GF-D8 (cell line): ENCODE measurements around the gene USB1.

Experiments
- DNase-seq: peaks from one replicate; lab custom pipeline; 2025; lab: John Stamatoyannopoulos, UW

Gene USB1

GRCh38 chr16:58034774-58035173 lies 33.6 kb downstream of the USB1 start:
- DNase-seq, result no peak

GRCh38 chr16:58035356-58036170 lies 34.4 kb downstream of the USB1 start:
- DNase-seq, result no peak

DNA sequence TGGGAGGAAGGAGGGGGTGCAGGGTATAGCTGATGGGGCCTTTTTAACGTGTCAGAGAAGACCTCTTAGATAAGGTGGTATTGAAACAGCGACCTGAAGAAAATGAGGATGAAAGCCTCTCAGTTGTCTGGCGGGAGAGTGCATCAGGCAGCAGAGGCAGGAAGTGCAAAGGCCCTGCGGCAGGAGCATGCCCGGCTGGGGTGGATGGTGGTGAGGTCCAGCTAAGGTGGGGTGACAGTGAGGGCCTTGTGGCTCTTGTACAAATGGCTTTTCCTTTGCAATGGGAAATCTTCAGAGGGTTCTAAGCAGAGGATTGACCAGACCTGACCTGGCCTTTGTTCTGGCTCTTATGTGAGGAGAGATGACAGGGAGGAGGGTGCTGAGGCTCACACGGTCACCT lies 35.7 kb downstream of the USB1 start:
- DNase-seq, result no peak

DNA sequence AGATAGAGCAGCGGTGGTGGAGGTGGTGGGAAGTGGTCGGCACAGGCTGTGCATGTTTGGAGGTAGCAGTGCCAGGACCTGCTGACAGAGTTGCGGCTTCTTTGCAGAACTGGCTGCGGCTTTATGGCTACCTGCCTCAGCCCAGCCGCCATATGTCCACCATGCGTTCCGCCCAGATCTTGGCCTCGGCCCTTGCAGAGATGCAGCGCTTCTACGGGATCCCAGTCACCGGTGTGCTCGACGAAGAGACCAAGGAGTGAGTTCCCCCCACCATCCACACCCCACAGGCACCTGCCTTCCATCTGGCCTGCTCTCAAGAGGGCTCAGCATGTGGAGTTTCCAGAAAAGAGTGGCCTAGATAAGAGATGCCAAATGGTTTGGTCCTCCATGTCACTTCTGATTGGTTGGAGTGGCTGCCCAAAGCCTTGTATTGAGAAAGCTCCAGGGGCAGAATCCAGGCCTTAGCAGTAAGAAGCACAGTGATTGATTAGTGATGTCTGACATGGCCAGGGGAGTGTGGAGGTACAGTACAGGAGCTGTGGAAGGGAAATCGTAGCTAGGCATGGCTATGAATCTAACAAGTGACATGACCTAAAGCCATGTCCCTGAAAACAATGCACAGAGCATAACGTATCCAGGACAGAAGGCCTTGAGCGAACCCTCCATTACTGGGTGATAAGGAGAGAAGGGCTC lies 36.3 kb downstream of the USB1 start:
- DNase-seq, result no peak

- DNase-seq, result no peak
Measured at GRCh38 chr16:58038219-58038641, 37.0 kb downstream of the USB1 start.

- no peak for DNase-seq
Measured at GRCh38 chr16:58039829-58040495, 38.8 kb downstream of the USB1 start.

- DNase-seq, result no peak
Measured at GRCh38 chr16:58040496-58040846, 39.3 kb downstream of the USB1 start.

GRCh38 chr16:58040945-58041627 lies 39.9 kb downstream of the USB1 start:
- DNase-seq, result no peak

- no peak for DNase-seq
Measured at GRCh38 chr16:58041628-58041955, 40.4 kb downstream of the USB1 start.

- DNase-seq, result no peak
Measured at GRCh38 chr16:58042001-58042885, 41.0 kb downstream of the USB1 start.

DNA sequence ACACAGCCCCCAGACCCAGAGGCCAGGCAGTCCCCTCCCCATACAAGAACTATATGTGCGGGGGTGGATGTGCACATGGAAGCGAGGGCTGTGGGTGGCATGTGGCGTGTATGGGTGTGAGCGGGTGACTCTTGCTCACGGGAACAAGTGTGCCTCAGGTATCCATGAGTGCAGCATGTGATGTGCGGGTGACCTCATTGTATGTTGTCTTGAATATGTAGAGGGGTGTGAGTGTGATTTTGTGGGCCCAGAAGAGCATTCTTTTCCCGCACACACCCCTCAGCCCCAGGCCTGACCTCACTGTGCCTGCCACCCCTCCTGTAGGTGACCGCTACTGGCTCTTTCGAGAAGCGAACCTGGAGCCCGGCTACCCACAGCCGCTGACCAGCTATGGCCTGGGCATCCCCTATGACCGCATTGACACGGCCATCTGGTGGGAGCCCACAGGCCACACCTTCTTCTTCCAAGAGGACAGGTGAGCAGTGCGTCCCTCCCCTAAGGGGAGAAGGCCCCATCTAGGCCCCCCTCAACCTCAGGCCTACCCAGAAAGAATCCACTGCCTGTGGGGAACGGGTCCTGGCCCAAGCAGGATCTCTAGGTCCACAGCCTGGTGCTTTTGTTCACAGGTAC lies 41.8 kb downstream of the USB1 start:
- DNase-seq, result no peak

DNA sequence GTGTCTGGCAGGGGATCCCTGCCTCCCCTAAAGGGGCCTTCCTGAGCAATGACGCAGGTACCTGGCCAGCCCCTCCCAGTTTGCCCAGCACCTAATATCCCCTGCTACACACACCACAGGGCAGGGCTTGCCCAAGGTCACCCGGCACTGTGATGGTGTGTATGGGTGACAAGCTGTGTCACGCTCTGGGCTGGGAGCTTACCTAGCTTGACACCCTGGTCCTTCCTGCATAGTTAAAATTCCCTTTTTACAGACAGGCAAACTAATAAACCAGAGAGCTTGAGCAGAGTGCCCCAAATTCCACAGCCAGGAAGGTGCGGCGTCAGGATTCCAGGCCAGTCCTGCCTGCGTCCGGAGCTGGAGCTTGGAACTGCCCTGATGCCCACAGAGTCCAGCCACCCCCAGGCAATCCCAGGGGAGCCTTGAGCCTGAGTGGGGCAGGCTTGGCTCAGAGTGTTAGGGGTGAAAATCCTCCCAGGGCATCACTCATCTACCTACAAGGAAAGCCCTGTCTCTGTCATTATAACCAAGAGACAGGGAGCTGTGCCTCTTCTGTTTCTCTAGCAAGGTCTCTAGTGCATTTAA lies 42.5 kb downstream of the USB1 start:
- DNase-seq, result no peak

DNA sequence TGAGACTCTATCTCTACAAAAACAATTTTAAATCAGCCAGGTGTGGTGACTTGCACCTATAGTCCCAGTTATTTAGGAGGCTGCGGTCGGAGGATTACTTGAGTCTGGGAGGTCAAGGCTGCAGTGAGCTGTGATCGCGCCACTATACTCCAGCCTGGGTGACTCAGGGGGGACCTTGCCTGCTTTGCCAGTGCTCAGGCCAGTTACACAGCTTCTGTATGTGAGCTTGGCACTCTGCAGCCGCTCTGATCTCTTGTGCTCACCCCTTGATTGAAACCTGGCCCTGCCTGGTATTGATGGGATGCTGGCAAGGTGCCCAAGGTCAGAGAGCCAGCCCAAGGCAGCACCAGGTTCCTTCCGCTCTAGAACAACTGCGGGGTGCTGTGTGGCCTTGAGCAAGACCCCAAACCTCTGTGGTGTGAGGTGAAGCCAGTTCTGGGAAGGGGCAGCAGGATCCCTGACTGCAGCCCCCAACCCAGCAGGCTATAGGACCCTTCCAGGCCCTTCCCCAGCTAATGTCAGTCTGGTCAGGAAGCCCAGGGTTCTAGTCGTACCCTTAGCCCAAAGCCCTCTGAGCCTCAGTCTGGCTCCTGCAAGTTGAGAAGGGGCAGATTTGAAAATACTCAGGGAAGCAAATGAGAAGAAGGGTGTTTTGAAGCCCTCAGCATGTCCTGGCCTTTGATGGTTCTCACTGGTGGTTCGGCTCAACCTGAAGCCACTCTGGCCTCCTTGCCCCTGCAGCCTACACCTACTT lies 43.2 kb downstream of the USB1 start:
- DNase-seq, result no peak

- no peak for DNase-seq
Measured at GRCh38 chr16:58045096-58045495, 43.9 kb downstream of the USB1 start.

- peak; percentile 30 for DNase-seq
Measured at GRCh38 chr16:58046054-58046881, 45.1 kb downstream of the USB1 start.

GRCh38 chr16:58046936-58047335 lies 45.7 kb downstream of the USB1 start:
- no peak for DNase-seq

- DNase-seq, result no peak
Measured at GRCh38 chr16:58047557-58048348, 46.5 kb downstream of the USB1 start.
